IPS DF 4.7 (cell line): Measurements from ENCODE around the gene ZNF41.
"Not testable (repeated sequence)": the region's sequence is repeated elsewhere in the genome, so short reads cannot be mapped to it uniquely, and the experiment has no call there.

ENCODE experiments used
- DNase-seq: peaks from one replicate; pipeline ENCODE4 v3.0.0-alpha.2; 2013; ENCODE audit warnings: low spot score; ENCODE audit errors: extremely low read depth

The ZNF41 gene

GRCh38 chrX:47482512-47483305 is at the start of gene ZNF41:
ZNF41 (minus strand) TSS chrX:47483222; CDS start chrX:47467481, 15,741 bp downstream.
- no peak for DNase-seq

DNA sequence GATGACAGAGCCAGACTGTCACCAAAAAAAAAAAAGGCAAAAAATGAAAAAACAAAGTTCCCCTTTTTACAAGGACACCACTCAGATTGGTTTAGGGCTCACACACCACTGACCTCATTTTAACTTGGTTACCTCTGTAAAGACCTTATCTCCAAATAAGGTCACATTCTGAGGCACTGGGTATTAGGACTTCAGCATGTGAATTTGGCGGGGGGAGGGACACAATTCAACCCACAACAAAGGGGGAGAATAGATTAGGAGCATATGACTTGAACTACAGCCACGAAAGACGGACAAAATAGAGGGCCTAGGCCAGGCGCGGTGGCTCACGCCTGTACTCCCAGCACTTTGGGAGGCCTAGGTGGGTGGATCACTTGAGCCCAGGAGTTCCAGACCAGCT is 47.0 kb upstream of the ZNF41 start:
- DNase-seq, result no peak

GRCh38 chrX:47529548-47529947 is 46.5 kb upstream of the ZNF41 start:
- DNase-seq, result no peak

GRCh38 chrX:47523713-47524166 is 40.7 kb upstream of the ZNF41 start:
- no peak for DNase-seq

GRCh38 chrX:47523297-47523696 is 40.3 kb upstream of the ZNF41 start:
- no peak for DNase-seq

- DNase-seq, result no peak
These were observed 35.1 kb upstream of the ZNF41 start for GRCh38 chrX:47518144-47518543.

- no peak for DNase-seq
These were observed 33.1 kb upstream of the ZNF41 start for GRCh38 chrX:47515941-47516665.

DNA sequence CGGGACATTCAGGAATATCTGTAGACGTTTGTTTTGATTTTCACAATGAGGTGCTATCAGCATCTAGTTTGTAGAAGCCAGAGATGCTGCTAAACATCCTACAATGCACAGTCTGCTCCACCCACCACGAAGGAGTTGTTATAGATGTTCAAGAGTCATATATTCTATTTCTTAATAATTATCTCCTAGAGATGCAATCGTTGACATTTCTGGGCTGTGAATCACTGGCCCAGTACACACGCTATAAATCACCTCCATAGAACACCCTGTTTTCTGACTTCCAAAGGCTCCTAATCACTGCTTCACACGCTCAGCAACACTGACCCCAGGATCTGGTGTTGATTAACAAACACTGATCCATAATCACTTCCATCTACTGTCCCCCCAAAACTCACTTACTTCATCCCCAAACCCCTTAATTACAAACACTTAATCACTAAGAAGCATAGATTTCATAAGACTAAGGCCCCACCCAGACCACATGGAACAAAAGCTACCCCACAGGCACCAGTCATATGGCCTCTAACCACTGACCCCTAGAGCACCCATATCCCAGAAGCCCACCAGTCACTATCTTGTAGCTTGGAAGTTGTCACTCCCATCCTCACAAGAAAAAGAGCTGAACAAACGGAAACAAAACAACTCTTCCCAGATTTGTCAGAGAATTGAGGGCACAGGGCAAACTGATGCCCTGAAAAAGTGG is 31.7 kb upstream of the ZNF41 start:
- DNase-seq, result no peak

DNA sequence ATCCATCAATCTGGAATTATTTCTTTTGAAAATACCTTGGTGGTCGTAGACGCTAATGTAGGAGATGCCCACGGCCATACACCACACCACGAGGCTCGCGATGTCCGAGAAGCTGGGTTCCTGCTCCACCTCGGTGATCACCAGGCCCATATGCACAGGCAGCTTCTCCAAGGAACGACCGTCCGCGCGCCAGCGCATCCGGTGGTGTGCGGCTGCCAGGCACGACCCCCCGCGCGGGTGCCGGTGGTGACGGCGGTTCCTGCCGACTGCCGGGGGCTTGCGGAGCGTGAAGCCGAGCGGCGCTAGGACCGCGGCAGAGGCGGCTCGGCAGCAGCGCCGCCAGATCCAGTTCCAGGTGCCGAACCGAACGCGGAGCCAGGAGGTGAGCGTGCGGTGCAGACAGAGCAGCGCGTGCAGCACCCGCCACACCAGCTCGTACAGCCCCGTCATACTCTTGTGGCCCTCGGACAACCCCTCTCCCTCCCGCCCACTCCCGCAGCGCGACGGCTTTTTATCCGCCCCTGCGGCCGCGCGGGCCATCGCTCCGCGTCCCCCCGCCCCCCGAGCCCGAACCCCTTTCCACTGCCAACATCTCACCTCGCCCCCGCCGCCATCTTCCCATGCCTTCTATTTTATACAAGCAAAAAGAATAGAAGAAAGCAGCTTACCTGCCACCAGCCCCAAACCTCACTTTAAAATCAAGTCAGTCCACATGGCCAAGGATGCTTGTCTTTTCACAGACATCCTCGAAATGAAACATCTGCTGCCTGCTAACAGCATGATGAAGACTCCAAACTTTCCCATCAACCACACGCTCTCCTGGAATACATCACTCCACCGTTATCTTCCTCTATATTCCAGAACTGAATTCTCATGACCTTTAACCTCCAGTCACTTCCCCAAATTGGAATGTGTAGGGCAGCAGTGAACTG is 30.3 kb upstream of the ZNF41 start:
- DNase-seq, result not testable (repeated sequence)

GRCh38 chrX:47512383-47512782 is 29.4 kb upstream of the ZNF41 start:
- DNase-seq, result not testable (repeated sequence)

- no peak for DNase-seq
These were observed 24.3 kb upstream of the ZNF41 start for GRCh38 chrX:47507153-47507867.

DNA sequence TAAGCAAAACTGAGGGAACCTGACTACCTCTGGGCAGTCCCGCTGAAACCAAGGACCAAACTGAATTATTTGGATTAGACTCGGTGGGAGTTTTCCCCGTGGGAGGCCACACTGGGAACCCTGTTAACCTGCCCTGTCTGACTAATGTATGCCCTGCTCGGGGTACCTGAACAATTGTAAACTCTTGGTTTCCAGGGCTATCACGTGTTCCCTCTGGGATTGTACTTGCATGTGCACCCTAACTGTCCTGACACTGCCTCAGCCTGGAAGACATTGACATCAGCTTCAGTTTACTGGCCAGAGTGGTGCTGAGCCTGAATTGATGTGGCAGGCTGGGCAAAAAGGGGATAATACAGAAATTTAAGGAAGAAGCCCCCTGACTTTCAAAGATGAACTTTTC is 20.1 kb upstream of the ZNF41 start:
- no peak for DNase-seq

DNA sequence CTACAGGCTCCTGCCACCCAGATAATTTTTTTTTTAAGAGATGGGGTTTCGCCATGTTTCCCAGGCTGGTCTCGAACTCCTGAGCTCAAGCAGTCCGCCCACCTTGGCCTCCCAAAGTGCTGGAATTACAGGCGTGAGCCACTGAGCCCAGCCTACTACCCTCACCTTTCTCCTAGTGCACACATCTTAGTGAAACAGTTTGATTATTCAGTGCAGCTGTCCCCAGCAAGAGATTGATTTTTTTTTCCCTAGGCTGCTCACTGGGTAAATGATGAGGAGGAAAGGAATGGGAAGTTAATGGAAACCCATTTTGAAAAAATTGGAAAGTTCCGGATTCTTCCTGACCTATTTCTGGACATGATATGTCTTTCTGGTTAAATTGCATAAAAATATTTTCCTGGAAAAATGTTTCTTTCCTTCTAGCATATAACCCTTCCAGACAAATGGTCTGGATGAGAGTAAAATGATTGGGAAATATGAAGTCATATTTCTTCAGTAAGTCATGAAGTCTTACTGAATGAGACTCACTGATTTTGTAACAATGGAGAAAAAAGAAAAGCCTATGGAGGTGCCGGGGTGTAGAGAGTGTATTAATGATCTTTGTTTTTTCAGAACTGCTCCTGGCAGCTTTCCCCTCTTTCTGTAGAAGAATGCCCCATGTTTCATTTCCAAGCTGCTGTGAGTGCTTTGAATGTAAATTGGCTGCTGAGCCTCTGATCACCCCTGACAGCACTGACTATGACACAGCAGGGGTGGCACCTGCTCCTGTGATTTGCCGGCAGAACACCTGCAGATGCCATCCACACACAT is 19.5 kb upstream of the ZNF41 start:
- no peak for DNase-seq

DNA sequence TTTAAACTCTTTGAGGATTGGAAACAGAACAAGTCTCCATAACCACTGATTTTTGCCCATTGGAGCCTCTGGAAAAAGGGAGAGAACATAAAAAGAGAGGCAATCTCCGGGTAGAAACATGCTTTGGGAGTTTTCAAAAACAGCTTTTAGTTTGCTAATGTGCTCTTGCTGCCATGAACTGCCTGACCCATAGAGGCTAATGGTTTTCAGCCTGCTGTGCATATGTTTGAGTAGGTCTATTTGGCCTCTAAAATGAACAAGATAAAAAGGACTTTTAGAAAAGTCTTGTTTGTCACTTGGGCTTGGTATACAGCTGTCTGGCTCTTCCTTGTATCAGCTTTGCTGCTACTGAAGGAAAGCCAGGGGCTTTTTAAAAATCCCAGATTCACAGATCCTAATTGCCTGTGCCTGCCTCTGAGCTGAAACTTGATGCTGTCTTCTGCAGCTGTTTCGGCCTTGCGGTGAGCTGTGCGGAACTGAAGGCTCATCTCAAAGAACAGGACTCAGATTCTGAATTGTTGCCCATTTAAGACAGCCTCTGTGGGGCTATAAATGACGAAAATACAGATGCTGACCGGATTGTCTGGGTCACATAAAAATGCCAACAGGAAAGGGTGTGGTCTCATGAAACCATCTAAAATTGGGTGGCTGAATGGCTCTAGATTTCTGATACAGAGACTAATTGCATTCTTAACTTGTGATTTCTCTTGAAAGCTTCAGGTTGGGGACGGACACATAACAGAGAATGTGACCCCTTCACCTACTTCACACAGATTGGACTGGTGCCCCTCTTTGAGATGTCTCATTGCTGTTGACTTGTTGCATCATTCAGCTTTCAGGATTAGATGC is 18.4 kb upstream of the ZNF41 start:
- DNase-seq, result no peak

DNA sequence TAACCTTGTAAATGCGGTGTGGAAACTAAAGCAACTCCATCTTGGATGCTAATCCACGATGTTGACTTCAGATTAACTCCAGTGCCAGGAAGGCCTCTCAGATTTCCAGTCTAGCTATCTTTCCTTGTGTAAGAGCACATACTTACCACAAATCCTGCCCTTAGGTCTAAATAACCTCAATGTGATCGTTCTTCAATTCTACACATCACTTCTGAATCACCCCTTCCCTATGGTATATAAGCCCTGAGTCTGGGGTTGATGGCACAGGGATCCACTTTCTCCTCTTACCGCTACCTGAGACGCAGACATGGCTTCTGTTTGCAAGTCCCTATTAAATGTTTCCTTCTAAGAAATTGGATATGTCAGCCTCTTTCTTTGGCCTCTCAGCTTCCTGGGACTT is 17.5 kb upstream of the ZNF41 start:
- no peak for DNase-seq

DNA sequence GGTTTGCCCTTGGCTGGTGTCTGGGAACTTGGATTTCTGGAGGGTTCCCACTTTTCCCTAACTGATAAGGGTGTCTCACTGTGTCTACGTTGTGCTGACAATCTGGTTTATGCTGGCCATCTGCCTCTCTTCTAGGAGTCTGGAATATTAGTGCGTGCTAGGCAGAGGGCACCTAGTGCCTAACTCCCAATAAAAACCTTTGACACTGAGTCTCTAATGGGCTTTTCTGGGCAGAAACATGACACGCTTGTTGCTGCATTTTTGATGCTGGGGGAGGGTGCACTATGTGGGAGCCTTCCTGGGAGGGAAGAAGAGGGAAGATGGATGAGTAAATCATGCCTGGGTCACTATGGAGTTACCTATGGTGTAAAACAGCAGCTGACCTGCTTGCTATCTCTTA is 16.3 kb upstream of the ZNF41 start:
- DNase-seq, result no peak

GRCh38 chrX:47498411-47498810 is 15.4 kb upstream of the ZNF41 start:
- no peak for DNase-seq

DNA sequence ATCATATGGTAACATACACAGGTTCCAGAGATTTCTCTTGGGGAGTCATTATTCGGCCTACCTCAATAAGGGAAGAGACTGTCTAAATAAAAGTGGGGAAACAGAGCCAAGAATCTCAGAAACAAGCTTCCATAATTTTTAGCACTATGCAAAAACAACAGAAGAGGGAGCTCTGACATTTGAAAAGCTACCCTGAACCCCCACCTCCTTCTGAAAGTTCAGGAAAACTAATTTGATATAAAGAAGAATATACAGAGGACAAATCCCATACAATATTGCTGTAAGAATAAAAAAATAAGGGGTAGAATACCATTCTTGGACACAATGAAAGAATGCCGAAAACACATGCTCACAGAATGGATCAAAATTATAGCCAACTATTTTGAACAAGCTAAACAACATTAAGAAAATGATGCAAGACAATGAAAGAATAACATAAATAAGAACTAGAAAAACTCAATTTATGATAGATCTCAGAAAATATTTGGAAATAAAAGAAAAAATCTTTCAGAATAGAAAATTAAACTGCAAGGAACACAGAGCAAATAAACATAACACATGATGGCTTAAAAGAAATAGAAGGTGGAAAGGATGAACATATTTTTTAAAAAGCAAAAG is 14.4 kb upstream of the ZNF41 start:
- no peak for DNase-seq
